KOPT-K1 (cell line): ENCODE data around the gene CNTFR.

Source experiments
- H3K27ac ChIP-seq: fragments of 200-600 bp; sonication (generic); 2 replicates; pipeline ENCODE4 v1.5.1; 2016; ENCODE audit warnings: antibody characterized with exemption, mild to moderate bottlenecking, low read depth, low read length; ENCODE audit not compliant: poor library complexity, severe bottlenecking
- H3K36me3 ChIP-seq: fragments of 200-600 bp; sonication (generic); 2 replicates; pipeline ENCODE4 v1.5.1; 2017; ENCODE audit warnings: antibody characterized with exemption, mild to moderate bottlenecking, low read length, moderate library complexity; ENCODE audit not compliant: insufficient read depth
- H3K9me3 ChIP-seq: fragments of 200-600 bp; sonication (generic); 2 replicates; pipeline ENCODE4 v1.5.1; 2017; ENCODE audit warnings: antibody characterized with exemption, low read length, mild to moderate bottlenecking; ENCODE audit not compliant: insufficient read depth, poor library complexity, severe bottlenecking

CNTFR gene

DNA sequence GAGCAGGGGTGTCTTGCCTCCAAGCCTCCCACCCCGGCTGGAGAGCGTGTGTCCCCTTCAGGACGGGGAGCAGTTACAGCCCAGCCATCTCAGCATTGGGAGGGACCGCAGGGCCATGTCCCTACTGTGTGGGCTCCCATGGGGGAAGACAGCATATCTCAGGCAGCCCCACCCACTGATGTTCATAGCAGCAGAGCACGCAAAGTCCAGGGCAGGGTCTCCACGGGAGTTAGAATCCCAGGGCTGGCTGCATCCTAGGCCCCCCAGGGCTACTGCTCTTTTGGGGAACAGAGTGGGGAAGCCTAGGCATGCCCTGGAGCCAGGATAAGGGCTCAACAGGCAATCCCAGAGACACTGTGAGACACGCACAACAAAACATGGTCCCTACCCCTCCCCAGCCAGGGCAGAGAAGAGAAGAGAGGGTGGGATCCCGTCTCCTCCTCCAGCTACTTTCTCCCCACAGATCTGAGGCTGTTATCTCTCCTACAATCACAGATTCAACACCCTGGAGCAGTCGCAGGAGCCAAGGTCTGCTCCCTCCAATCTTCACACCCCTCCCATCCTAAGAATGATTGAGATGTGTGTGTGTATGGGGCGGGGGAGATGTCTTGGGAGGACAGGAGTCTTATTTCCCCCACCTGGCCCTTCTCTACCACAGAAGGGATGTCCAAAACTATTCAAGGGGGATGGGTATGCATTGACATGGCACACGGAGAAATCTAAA is 3.4 kb downstream of the CNTFR start:
- H3K9me3 ChIP-seq = no peaks in the 10 kb centered on the region
- no peaks in the 10 kb centered on the region for H3K36me3 ChIP-seq
- H3K27ac ChIP-seq = no peak overlapping the region

DNA sequence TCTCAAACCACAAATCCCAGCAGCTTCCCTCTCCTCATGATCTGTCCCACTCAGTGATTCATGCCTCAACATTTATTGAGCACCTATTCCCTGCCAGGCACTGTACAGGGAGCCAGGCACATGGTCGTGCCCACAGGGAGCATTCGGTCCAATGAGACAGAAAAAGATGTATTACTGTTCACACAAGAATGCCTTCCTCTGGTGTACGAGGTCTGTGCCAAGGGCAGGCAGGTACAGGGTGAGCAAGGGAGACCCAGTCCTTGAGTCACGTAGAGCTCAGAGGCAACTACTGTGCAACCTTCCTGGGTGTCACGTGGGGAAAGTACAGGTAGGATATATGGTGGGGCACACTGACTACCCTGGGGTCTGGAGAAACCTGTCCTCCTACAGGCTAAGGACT is 4.6 kb downstream of the CNTFR start:
- Histone ChIP-seq H3K9me3 (no peaks in the 10 kb centered on the region), H3K27ac (no peak overlapping the region), H3K36me3 (no peaks in the 10 kb centered on the region)

DNA sequence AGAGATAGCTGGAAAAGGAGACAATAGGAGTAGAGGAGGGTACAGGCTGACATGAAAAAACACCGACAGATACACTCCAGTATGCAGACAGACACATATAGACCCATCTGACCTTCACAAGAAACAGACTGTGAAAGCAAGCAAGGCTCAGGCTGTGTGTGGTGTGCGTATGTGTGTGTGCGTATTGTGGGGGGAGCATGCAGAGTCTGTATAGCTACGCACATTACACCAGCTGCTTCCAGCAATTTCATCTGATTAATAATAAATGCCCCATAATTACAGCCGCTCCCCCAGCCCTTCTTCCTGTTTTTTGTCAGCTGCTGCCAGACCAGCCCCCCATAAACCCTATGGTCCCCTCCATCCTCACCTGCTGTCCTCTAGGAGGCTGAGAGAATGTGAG is 6.7 kb downstream of the CNTFR start:
- Histone ChIP-seq H3K27ac (no peak overlapping the region), H3K36me3 (no peaks in the 10 kb centered on the region), H3K9me3 (no peaks in the 10 kb centered on the region)

DNA sequence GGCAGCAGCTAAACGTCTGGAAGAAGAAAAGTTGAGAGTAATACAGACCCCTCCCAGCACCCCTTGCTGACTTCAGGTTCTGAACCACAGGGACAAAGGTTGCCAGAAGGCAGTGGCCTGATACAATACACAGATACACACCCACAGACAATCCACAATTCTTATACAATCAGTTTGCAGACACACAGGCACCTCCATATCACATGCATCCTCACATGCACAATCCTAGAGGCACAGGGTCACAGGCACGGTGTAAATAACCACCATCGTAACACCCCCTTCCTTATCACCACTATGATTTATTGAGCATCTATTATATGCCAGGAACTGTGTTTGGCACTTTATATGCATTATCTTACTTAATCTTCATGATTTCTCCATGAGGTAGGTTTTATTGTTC is 8.2 kb downstream of the CNTFR start:
- no peaks in the 10 kb centered on the region for H3K9me3 ChIP-seq
- H3K27ac ChIP-seq = no peak overlapping the region
- no peaks in the 10 kb centered on the region for H3K36me3 ChIP-seq

DNA sequence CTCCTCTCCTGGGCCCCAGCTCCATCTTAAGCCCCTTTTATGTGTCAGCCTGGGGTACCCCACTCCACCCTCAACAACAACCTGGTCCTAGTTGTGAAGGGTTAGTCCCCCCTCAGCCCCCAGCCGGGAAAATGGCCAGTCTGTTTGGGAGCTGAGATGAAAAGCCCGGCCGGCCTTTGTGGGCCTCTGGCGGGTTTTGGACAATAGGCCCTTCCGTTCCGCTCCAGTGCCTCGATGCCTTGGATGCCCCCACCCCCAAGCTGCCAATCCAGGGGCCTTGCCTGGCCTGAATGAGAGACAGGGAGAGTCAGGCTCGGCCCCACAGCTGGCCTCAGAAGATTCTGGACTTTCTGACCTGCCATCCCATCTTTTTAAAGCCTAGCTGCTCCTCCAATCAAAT is 9.2 kb downstream of the CNTFR start:
- H3K36me3 ChIP-seq = no peaks in the 10 kb centered on the region
- H3K9me3 ChIP-seq = no peaks in the 10 kb centered on the region
- no peak overlapping the region for H3K27ac ChIP-seq

DNA sequence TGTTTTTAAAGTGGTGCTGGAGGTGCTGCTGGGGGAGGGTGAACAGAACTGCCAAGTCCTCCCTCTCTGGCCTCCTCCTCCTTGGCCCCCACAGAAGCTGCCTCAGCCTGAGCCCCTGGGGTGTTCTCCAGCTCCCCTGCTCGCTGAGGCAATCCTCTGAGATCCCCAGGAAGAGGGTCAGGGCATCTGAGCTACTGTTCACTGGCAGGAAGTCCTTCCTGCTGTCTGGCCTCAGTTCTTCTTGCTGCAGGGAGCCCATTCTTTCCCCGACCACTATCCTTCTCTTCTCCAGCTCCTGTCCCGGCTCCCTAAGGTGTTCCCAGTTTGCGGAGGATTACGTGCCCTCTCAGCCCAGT is 9.7 kb downstream of the CNTFR start:
- Histone ChIP-seq H3K36me3 (no peaks in the 10 kb centered on the region), H3K27ac (no peak overlapping the region), H3K9me3 (no peaks in the 10 kb centered on the region)

DNA sequence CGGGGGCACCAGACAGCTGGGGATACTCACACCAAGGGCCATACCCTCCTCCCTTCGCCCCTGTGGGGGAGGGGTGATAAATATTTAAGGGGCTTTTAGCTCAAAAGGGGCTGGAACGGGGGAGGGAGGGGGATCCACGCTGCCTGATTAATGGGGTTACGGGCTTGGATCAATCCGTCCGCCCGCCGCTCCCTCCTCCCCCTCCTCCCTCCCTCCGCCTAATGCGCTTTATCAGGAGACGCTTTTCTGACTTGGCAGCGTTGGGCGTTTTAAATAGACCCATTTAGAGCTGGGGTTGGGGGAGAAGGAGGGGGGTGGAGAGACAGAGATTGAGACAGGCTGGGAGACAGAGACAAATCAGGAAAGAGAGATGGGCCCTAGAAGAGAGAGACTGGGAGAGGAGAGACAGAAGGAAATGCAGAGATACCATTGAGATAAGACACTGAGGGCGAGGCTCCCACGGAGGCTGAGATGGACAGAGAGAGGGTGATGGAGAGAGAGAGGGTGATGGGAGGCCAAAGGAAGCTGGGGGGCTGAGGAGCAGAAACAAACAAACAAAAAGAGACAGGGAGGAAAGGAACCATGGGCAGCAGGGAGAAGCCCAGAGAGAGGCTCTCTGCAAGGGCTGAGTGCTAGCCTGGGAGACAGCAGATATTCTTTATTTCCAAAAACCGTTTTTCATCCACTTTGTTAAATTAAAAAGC is 10.3 kb downstream of the CNTFR start:
- no peaks in the 10 kb centered on the region for H3K9me3 ChIP-seq
- H3K36me3 ChIP-seq = no peaks in the 10 kb centered on the region
- H3K27ac ChIP-seq = no peak overlapping the region

DNA sequence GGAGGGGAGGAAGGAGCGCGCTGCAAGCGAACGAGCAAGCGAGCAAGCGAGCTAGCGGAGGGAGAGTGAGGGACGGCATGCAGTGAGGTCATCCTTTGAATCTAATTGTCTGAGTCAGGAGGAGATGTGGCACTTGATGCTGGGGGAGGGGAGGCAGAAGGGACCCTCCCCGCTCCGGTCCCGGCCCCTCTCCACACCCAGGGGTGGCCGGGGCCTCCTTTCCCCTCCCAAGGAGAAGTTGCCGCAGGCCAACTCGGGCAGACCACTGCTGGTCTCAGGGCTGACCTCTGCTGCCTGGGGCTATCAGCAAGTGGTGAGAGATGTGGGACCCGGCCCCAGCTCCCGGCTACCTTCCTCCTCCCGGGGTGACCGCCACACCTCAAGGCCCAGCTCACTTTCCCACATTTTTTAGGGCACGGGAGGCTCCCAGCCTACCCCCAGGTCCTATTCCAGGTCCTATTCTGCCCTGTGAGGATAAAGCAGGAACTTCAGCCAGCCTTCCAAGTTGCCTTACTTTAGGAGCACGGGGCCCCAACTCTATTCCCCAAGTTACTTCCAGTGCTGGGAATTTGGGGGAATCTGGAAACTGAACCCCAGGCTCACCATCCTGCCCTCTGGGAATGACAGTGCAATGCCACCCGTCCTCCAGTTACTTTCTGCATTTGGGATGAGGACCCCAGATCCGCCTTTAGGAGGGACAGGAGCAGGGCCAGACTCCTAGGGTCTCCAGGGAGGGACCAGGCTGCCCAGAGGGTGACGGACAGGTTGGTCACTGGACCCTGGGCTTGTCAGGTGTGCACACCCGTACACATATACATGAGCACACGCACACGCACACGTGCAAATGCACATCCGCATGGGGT is 11.1 kb downstream of the CNTFR start:
- Histone ChIP-seq H3K27ac (no peak overlapping the region), H3K9me3 (no peaks in the 10 kb centered on the region), H3K36me3 (no peaks in the 10 kb centered on the region)

DNA sequence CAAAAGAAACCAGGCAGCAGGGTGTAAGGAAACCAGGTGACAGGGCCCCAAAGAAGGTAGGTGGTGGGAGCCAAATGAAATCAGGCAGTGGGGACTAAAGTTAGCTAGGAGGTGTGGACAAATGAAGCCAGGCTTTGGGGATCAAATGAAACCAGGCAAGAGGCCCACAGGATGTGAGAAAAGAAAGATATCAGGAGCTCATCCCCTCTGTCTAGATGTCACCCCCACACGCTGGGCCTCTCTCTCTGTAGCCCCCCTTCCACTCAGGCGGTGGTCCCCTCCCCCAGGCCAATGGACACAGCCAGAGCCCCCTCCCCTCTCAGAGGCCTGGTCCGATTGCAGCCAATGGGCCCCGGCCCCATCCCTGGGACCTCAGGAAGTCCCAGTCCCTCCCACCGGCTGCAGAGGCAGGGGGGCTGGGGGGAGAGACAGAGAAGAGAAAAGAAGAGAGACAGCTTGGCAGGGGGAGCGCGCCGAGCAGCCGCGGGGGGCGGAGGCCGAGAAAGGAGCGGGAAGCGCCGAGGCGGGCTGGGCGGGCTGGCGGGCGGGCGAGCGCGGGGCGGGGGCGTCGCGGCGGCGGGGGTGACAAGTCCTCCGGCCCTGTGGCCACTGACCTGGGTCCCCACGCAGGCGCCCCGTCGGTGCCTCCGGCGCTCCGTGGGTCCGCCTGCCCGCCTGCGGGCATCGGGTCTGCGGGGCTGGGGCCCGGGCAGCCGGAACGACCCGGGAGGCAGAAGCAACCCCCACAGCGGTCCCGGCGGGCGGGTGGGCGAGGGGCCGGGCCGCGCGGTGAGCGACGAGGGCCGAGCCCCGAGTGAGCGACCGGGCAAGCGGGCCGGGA is 11.9 kb downstream of the CNTFR start:
- Histone ChIP-seq H3K36me3 (no peaks in the 10 kb centered on the region), H3K9me3 (no peaks in the 10 kb centered on the region), H3K27ac (no peak overlapping the region)

DNA sequence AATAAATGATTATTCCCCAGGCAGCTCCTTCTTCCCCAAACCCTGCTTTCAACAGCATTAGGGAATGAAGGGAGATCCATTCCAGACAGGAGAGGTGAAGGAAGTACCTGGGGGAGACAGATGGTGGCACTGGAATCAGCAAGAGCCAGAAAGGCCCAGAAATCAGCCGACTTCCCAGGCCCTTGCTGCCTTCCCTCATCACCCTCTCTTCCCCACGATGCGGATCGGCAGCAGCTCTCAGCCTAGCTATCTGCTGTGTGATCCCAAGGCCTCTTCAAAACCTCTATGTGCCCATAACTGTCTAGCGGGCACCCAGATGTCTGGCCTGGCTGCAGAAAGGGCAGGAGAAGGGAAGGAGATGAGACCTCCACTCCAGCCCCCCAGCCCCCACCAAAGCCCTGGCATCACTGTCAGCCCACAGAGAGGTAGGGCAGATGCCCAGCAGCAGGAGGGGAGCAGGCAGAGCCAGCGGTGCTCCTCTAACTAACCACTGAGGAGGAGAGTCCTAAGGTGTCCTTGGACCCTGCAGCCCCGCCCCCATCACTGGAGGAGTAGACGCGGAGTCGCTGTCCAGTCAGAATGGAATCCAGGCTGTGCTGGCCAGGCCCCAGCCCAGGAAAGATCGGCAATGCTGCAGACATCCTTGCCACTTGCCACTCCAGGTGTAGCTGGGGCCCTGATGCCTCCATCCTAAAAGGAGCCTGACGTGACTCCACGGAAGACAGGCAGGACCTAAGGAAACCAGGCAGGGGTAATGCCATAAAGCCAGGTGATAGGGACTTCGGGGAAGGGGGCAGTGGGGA is 12.7 kb downstream of the CNTFR start:
- no peaks in the 10 kb centered on the region for H3K9me3 ChIP-seq
- no peak overlapping the region for H3K27ac ChIP-seq
- no peaks in the 10 kb centered on the region for H3K36me3 ChIP-seq

DNA sequence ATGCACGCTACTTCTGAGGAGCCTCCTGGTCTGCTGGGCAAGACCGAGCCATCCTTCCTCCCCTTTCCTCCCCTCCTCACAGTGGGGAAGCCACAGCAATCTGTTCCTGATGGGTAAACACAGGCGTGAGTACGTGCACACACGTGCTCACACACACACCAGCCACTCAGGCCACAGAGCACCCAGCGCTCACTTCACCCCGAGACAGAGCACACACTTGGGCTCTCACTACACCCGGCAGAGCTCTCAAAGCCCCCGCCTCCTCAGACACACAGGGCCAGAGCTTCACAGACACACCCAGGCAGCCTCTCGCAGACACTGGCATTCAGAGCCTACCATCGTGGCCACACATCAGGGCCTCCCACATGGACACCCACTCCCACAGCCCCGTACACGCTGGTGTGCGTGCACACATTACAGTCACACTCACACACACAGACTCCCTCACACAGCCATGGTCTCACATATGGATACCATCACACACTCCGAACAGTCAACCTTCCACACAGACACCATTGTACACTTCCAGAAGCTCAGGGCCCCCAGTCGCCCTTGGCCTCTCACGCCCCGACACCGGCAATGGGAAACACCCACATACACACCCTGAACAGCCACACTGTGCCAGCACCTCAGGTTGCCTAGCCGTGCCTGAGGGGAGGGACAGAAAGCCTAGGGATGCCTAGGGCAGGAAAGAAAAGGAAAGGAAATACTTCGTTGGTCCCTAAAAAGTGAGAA is 13.5 kb downstream of the CNTFR start:
- Histone ChIP-seq H3K27ac (no peak overlapping the region), H3K36me3 (no peaks in the 10 kb centered on the region), H3K9me3 (no peaks in the 10 kb centered on the region)

DNA sequence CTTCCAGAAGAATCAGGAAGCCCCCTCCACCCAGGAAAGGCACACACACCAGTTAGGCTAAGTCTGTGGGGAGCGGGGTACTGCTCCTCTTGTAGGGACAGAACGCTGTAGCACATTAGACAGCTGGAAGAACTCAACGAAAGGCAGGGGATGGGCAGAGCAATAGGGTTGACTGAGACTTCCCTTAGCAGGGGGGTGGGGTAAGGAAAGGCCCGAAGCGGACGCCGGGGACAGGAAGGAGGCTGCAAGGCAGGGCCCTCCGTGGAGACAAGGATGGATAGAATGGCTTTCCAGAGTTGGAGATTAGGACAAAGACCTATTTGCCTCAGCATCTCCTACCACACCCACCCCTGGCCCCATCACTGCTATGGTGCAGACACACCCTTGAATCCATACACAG is 14.3 kb downstream of the CNTFR start:
- Histone ChIP-seq H3K9me3 (no peaks in the 10 kb centered on the region), H3K36me3 (no peaks in the 10 kb centered on the region), H3K27ac (no peak overlapping the region)

DNA sequence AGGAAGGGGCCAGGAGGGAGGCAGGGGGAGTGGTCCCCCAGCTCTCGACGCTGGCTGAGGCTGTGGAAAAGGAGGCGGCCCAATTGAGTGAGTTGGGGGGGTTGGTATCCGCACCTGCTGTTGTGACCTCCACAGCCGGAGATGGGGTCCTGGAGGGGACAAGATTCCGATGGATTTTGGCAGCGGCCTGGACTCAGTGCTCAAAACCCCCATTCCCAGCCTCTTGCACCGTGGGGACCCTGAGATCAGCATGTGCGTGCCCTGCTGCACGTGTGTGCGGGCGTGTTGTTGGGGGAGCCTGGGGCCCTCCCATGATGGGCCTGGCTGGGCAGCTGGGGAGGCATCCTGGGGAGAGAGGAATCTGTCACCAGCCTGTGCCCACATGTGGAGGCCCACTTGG is 15.0 kb downstream of the CNTFR start:
- no peaks in the 10 kb centered on the region for H3K9me3 ChIP-seq
- no peaks in the 10 kb centered on the region for H3K36me3 ChIP-seq
- no peak overlapping the region for H3K27ac ChIP-seq
